OCI-LY3 (cell line): ENCODE data around the gene LCP1.

ENCODE experiments used
- H2AFZ ChIP-seq: fragments of 200-600, 300-600 bp; shearing (Covaris generic); 2 replicates; pipeline ENCODE4 v1.6.0; 2014; ENCODE audit warnings: antibody characterized with exemption, low read depth, low read length
- H3K27ac ChIP-seq: fragments of 200-600, 300-600 bp; sonication (generic); 2 replicates; pipeline ENCODE4 v1.5.1; 2014; ENCODE audit warnings: mild to moderate bottlenecking, low read length, moderate library complexity, mixed read lengths
- H3K27me3 ChIP-seq: fragments of 200-600, 300-600 bp; sonication (generic); 2 replicates; pipeline ENCODE4 v1.6.1; 2014; ENCODE audit warnings: low read depth, low read length, mixed read lengths
- H3K36me3 ChIP-seq: fragments of 200-600, 300-600 bp; sonication (generic); replicated peaks from 2 replicates; pipeline ENCODE3; 2014; ENCODE audit warnings: low read depth, low read length, mixed read lengths
- H3K4me1 ChIP-seq: fragments of 300-600, 200-600 bp; sonication (generic); 2 replicates; pipeline ENCODE4 v1.6.1; 2014; ENCODE audit warnings: low read length, mixed read lengths
- H3K4me2 ChIP-seq: fragments of 200-600, 300-600 bp; sonication (generic); 2 replicates; pipeline ENCODE4 v1.6.1; 2014; ENCODE audit warnings: low read length, mixed read lengths
- H3K4me3 ChIP-seq: fragments of 300-600, 200-600 bp; sonication (generic); 2 replicates; pipeline ENCODE4 v1.5.1; 2014; ENCODE audit warnings: antibody characterized with exemption, mild to moderate bottlenecking, low read length, moderate library complexity
- H3K79me2 ChIP-seq: fragments of 300-600, 200-600 bp; shearing (Covaris generic); 2 replicates; pipeline ENCODE4 v1.6.1; 2014; ENCODE audit warnings: mild to moderate bottlenecking, low read length, mixed read lengths
- H3K9ac ChIP-seq: fragments of 300-600, 200-600 bp; shearing (Covaris generic); 2 replicates; pipeline ENCODE4 v1.6.0; 2014; ENCODE audit warnings: mild to moderate bottlenecking, low read length, moderate library complexity
- H3K9me3 ChIP-seq: fragments of 200-600, 300-600 bp; shearing (Covaris generic); 2 replicates; pipeline ENCODE4 v1.6.1; 2014; ENCODE audit warnings: low read length, mixed read lengths; ENCODE audit not compliant: insufficient read depth
- H4K20me1 ChIP-seq: fragments of 200-600, 300-600 bp; sonication (generic); 2 replicates; pipeline ENCODE4 v1.6.1; 2016; ENCODE audit warnings: low read length, mixed read lengths; ENCODE audit not compliant: insufficient read depth
- EZH2phosphoT487 ChIP-seq: fragments of 200-600 bp; shearing (Covaris generic); IDR thresholded peaks from 2 replicates; pipeline ENCODE4 v1.6.1; 2018; ENCODE audit warnings: antibody characterized with exemption, mixed run types, low read depth
- TF ChIP-seq, protein P1 (sequence below): fragments of 200-600, 300-600 bp; sonication (generic); IDR thresholded peaks from 2 replicates; pipeline ENCODE4 v1.5.1; 2014; ENCODE audit warnings: antibody characterized with exemption, low read length, low read depth

LCP1 gene

DNA sequence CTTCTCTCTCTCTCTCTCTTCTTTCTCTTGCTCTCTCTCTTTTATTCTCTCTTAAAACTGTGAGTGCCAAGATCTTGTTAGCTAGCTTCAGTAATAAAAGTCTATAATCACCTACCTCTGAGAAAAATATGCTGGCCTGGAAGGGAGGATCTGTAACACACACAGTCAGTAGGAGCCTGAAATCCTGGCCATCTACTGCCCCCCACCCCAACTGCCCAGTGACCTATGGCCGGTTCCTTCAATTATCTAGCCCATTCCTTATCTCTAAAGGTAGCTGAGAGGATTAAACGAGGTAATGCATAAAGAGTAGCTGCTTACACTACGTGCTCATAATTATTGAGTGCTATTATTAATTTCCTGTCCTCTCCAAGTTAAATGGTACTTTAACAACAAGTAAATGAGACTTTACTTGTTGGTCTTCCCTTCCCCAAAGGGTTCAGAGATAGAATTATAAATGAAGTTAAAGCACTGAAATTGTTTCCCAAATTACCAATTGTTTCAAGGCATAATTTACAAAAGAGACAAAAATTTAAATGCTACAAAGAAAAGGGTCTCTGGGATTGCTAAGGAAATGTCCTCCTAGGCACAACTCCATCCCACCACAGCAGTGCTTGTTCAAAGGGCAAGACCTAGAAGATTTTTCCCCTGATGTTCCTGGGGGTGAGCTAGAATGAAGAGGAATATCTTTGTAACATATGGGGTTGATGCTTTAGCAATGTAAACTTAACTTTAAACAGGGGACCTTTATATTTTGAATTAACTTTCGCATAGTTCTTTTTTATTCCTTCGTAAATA, 1.8 kb downstream of the LCP1 start:
- Histone ChIP-seq H3K36me3 (peaks cover 58% of the 10 kb centered on the region), H3K27ac (peak overlapping the region; percentile 95), H2AFZ (no peak overlapping the region), H3K4me2 (peak overlapping the region; percentile 58), H4K20me1 (peaks cover 53% of the 10 kb centered on the region), H3K4me3 (peak overlapping the region; percentile 91), H3K27me3 (no peaks in the 10 kb centered on the region), H3K9me3 (no peaks in the 10 kb centered on the region), H3K79me2 (peaks cover 97% of the 10 kb centered on the region), H3K4me1 (peaks cover 54% of the 10 kb centered on the region), H3K9ac (peak overlapping the region; percentile 99)
- TF ChIP-seq, protein P1, sequence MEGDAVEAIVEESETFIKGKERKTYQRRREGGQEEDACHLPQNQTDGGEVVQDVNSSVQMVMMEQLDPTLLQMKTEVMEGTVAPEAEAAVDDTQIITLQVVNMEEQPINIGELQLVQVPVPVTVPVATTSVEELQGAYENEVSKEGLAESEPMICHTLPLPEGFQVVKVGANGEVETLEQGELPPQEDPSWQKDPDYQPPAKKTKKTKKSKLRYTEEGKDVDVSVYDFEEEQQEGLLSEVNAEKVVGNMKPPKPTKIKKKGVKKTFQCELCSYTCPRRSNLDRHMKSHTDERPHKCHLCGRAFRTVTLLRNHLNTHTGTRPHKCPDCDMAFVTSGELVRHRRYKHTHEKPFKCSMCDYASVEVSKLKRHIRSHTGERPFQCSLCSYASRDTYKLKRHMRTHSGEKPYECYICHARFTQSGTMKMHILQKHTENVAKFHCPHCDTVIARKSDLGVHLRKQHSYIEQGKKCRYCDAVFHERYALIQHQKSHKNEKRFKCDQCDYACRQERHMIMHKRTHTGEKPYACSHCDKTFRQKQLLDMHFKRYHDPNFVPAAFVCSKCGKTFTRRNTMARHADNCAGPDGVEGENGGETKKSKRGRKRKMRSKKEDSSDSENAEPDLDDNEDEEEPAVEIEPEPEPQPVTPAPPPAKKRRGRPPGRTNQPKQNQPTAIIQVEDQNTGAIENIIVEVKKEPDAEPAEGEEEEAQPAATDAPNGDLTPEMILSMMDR: no peak
- TF ChIP-seq EZH2phosphoT487: no peak

DNA sequence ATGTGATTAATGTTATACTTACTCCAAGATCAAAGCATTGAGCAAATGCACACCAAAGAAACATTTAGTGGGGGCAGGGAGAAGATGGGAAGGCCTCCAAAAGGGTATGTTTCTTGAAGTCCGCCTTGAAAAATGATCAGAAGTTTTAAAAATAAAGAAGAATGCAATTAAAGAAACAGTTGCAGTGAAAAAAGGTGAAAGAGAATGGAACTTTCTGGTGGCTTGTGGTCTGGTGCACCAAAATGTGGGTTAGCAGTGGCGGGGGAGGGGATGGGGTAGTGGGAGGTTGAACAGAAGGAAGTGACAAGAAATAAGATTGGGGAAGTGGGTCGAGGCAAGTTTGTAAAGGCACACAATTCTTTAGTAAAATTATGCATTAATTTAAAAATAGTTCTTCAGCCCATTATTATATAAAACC, 2.5 kb downstream of the LCP1 start:
- TF ChIP-seq, protein P1: no peak
- no peak for TF ChIP-seq EZH2phosphoT487
- peak overlapping the region; percentile 95 for H3K4me2 ChIP-seq
- peaks cover 97% of the 10 kb centered on the region for H3K79me2 ChIP-seq
- peaks cover 54% of the 10 kb centered on the region for H3K4me1 ChIP-seq
- H3K36me3 ChIP-seq: peaks cover 62% of the 10 kb centered on the region
- peak overlapping the region; percentile 99 for H3K9ac ChIP-seq
- H2AFZ ChIP-seq: no peak overlapping the region
- peaks cover 60% of the 10 kb centered on the region for H4K20me1 ChIP-seq
- H3K4me3 ChIP-seq: peak overlapping the region; percentile 91
- no peaks in the 10 kb centered on the region for H3K9me3 ChIP-seq
- peak overlapping the region; percentile 95 for H3K27ac ChIP-seq
- H3K27me3 ChIP-seq: no peaks in the 10 kb centered on the region

DNA sequence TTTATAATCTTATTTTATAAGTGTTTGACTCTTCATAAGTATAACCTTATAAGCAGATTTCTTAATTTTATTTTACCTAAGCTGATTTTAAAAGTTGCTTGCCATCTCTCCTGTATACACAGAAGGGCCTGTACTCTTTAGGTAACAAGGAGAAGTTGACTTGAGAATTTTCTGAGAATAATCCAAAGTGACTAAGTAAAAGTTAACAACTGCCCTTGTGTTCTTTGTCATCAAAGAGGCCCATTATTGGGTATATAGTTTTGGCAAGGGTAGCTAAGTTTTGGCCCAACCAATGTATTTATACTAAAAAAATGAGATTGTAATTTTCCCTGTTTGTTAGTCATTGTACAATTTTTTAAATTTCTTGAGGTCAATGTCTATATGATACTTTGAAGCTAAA, 3.2 kb downstream of the LCP1 start:
- Histone ChIP-seq H3K9me3 (no peaks in the 10 kb centered on the region), H3K79me2 (peaks cover 97% of the 10 kb centered on the region), H3K4me1 (peaks cover 55% of the 10 kb centered on the region), H3K27me3 (no peaks in the 10 kb centered on the region), H3K4me3 (peak overlapping the region; percentile 91), H3K27ac (peak overlapping the region; percentile 95), H3K9ac (peak overlapping the region; percentile 99), H4K20me1 (peaks cover 66% of the 10 kb centered on the region), H3K4me2 (peak overlapping the region; percentile 95), H2AFZ (no peak overlapping the region), H3K36me3 (peaks cover 68% of the 10 kb centered on the region)
- no peak for TF ChIP-seq EZH2phosphoT487
- TF ChIP-seq, protein P1: no peak

DNA sequence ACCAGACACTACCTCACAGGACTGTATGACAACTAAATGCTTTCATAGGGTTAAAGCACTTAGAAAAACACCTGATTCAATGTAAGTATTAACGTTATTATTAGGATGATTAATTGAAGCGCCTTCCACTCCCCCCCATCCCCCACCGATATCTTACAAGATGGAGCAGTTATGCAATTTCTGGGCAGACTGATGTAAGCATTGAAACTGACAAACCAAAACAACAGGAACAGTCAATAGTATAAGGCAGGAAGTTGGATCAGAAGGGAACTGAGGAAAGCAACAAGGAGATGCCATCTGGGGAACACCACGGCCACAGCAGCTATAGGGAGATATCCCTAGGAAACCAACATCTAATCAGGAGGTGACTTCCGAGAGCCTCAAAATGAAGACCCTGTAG, 3.8 kb downstream of the LCP1 start:
- H3K27ac ChIP-seq: peak overlapping the region; percentile 95
- TF ChIP-seq, protein P1: no peak
- no peak for TF ChIP-seq EZH2phosphoT487
- no peak overlapping the region for H2AFZ ChIP-seq
- no peaks in the 10 kb centered on the region for H3K27me3 ChIP-seq
- peaks cover 55% of the 10 kb centered on the region for H3K4me1 ChIP-seq
- H3K4me3 ChIP-seq: peak overlapping the region; percentile 91
- H3K9ac ChIP-seq: peak overlapping the region; percentile 99
- H3K4me2 ChIP-seq: peak overlapping the region; percentile 95
- peaks cover 73% of the 10 kb centered on the region for H3K36me3 ChIP-seq
- peaks cover 97% of the 10 kb centered on the region for H3K79me2 ChIP-seq
- H4K20me1 ChIP-seq: peaks cover 73% of the 10 kb centered on the region
- H3K9me3 ChIP-seq: no peaks in the 10 kb centered on the region
